Upper lobe of left lung (tissue), 6 donors: ENCODE results near the gene PPP6R2. TPM values are rescaled to one million over a fixed set of nuclear protein-coding genes. Genes with fewer than 3 reads are reported as not detected.

Source experiments
- ATAC-seq, 2 donors: fragments of 200-7000 bp; cut with Tn5 transposase; one replicate each; pipeline ENCODE4 v1.9.1; 2022; ENCODE audit warnings: mild to moderate bottlenecking in 2 of 2, moderate library complexity in 2 of 2; ENCODE audit not compliant: low FRiP score in 2 of 2
- DNase-seq, 2 donors: peaks; one replicate each; pipeline ENCODE4 v3.0.0-alpha.2; 2019 to 2020
- H3K27ac ChIP-seq, 4 donors: fragments of 200-600 bp; sonication (generic); one replicate each; pipeline ENCODE4 v1.5.1; 2016 to 2019
- H3K27me3 ChIP-seq, 4 donors: fragments of 200-600 bp; sonication (generic); one replicate each; pipeline ENCODE4 v1.5.1; 2017 to 2019
- H3K36me3 ChIP-seq, 4 donors: fragments of 200-600 bp; sonication (generic); one replicate each; pipeline ENCODE4 v1.5.1; 2016 to 2019
- H3K4me1 ChIP-seq, 4 donors: fragments of 200-600 bp; sonication (generic); one replicate each; pipeline ENCODE4 v1.5.1; 2018 to 2019
- H3K4me3 ChIP-seq, 4 donors: fragments of 200-600 bp; sonication (generic); one replicate each; pipeline ENCODE4 v1.5.1; 2017 to 2019; ENCODE audit warnings: mild to moderate bottlenecking in 2 of 4, moderate library complexity in 1 of 4
- H3K9me3 ChIP-seq, 4 donors: fragments of 200-600 bp; sonication (generic); one replicate each; pipeline ENCODE4 v1.5.1; 2018 to 2019
- EP300 ChIP-seq, 4 donors: sonication (generic); formaldehyde crosslinking; IDR thresholded peaks; one replicate each; pipeline ENCODE4 v1.5.1; 2017; ENCODE audit warnings: antibody characterized with exemption in 4 of 4, control low read depth in 2 of 4
- POLR2A ChIP-seq, 4 donors: fragments of 450-650 bp; IDR thresholded peaks; one replicate each; pipeline ENCODE4 v1.5.1; 2016 to 2017; ENCODE audit warnings: antibody characterized with exemption in 4 of 4, mild to moderate bottlenecking in 2 of 4
- POLR2AphosphoS5 ChIP-seq, 2 donors: sonication (generic); formaldehyde crosslinking; IDR thresholded peaks; one replicate each; pipeline ENCODE4 v1.5.1; 2017; ENCODE audit warnings: antibody characterized with exemption in 2 of 2
- WGBS, 2 donors: methylation state at CpG; one replicate each; pipeline ENCODE4 v1.1.5; 2017 to 2018; 5-methylcytosine and 5-hydroxymethylcytosine counted together
- total RNA-seq, 6 donors: library from RNA; depleted of rRNA in 4 of 6; stranded (reverse); fragments of >200 nt in 4 of 6; gene quantifications; one replicate each; pipeline versions ENCODE4 v1.1.0 to v1.2.1, GENCODE V29; 2016 to 2021
- TF ChIP-seq, protein P1 (sequence below), 6 experiments: fragments of 450-650 bp in 4 of 6; fragments of 200-600 bp in 2 of 6; sonication (generic) in 2 of 6; IDR thresholded peaks; one replicate each; pipeline ENCODE4 v1.5.1; 2016 to 2019; ENCODE audit warnings: antibody characterized with exemption in 6 of 6
- donor health status: DM: no; HTN: no; CAD: no; lungs with moderate emphysema.
- donor health status: DM: no; HTN: yes; CAD: no; lungs with severe emphysema.

The PPP6R2 gene
- total RNA-seq, 6 donors from 2014 or later, result 53.0 to 264 (median 63.8) TPM

DNA sequence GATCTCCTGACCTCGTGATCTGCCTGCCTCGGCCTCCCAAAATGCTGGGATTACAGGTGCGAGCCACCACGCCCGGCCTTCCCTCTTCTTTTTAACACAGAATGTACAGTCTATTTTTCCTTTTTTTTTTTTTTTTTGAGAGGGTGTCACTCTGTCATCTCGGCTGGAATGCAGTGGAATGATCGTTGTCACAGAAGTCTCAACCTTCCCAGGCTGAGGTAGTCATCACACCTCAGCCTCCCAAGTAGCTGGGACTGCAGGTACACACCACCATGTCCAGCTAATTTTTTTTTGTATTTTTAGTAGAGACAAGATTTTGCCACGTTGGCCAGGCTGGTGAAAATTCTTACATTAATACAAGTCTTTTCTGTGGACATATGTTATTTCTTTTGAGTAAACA lies 13.1 kb downstream of the PPP6R2 start:
- ATAC-seq (no peak), DNase-seq (no peak)
- H3K9me3 ChIP-seq, result no peaks in the 10 kb centered on the region
- H3K27ac ChIP-seq, result no peak overlapping the region
- 92 to 96% methylated on average over 8 of the region's 8 CpGs for WGBS, 2 donors
- no peak overlapping the region for H3K4me3 ChIP-seq
- TF ChIP-seq, protein P1, sequence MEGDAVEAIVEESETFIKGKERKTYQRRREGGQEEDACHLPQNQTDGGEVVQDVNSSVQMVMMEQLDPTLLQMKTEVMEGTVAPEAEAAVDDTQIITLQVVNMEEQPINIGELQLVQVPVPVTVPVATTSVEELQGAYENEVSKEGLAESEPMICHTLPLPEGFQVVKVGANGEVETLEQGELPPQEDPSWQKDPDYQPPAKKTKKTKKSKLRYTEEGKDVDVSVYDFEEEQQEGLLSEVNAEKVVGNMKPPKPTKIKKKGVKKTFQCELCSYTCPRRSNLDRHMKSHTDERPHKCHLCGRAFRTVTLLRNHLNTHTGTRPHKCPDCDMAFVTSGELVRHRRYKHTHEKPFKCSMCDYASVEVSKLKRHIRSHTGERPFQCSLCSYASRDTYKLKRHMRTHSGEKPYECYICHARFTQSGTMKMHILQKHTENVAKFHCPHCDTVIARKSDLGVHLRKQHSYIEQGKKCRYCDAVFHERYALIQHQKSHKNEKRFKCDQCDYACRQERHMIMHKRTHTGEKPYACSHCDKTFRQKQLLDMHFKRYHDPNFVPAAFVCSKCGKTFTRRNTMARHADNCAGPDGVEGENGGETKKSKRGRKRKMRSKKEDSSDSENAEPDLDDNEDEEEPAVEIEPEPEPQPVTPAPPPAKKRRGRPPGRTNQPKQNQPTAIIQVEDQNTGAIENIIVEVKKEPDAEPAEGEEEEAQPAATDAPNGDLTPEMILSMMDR (IDR thresholded peaks at IDR 0.05), result no peak
- TF ChIP-seq POLR2A (IDR thresholded peaks at IDR 0.05) (no peak), POLR2AphosphoS5 (IDR thresholded peaks at IDR 0.05) (no peak), EP300 (IDR thresholded peaks at IDR 0.05) (no peak)
- H3K36me3 ChIP-seq, result peaks cover 0 to 33% (median 11%) of the 10 kb centered on the region in 4 donors
- H3K4me1 ChIP-seq, result no peaks in the 10 kb centered on the region
- no peaks in the 10 kb centered on the region for H3K27me3 ChIP-seq

GRCh38 chr22:50357222-50357621 lies 14.1 kb downstream of the PPP6R2 start:
- ATAC-seq (no peak), DNase-seq (no peak)
- Histone ChIP-seq H3K4me1 (peaks cover 0 to under 1% (median 0%) of the 10 kb centered on the region in 4 donors), H3K27ac (no peak overlapping the region), H3K4me3 (no peak overlapping the region), H3K27me3 (no peaks in the 10 kb centered on the region), H3K36me3 (peaks cover 0 to 33% (median 8%) of the 10 kb centered on the region in 4 donors), H3K9me3 (no peaks in the 10 kb centered on the region)
- TF ChIP-seq, protein P1 (IDR thresholded peaks at IDR 0.05), result no peak
- TF ChIP-seq POLR2AphosphoS5 (IDR thresholded peaks at IDR 0.05), result no peak
- WGBS, 2 donors, result 88 to 92% methylated on average over 1 of the region's 1 CpG

GRCh38 chr22:50357756-50358155 lies 14.6 kb downstream of the PPP6R2 start:
- Histone ChIP-seq H3K36me3 (peaks cover 0 to 29% (median 5%) of the 10 kb centered on the region in 4 donors), H3K27me3 (no peaks in the 10 kb centered on the region), H3K9me3 (no peaks in the 10 kb centered on the region), H3K4me3 (no peak overlapping the region), H3K4me1 (peaks cover 0 to 5% (median 2%) of the 10 kb centered on the region in 4 donors), H3K27ac (no peak overlapping the region)
- TF ChIP-seq POLR2AphosphoS5 (IDR thresholded peaks at IDR 0.05) (no peak), EP300 (IDR thresholded peaks at IDR 0.05) (no peak), POLR2A (IDR thresholded peaks at IDR 0.05) (no peak)
- TF ChIP-seq, protein P1 (IDR thresholded peaks at IDR 0.05), result no peak
- WGBS, 2 donors, result 94 to 95% methylated on average over 10 of the region's 10 CpGs
- DNase-seq (no peak), ATAC-seq (no peak)

DNA sequence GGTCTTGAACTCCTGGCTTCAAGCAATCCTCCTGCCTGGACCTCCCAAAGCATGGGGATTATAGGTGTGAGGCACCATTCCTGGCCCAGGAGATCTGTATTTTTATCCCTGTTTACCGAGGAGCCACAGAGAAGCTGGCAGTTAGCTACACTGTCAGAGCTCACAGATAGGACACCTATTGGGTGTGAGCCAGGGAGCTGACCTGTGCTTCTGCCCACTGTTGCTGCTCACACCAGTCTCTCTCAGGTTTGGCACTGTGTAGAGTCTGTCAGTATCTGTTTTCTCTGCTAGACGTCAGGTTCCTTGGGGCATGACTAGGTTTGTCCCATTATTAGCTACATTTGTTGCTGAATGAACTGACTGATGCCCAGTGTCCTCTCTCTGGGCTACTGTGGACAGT lies 17.5 kb downstream of the PPP6R2 start:
- H3K4me3 ChIP-seq, result no peak overlapping the region
- H3K27me3 ChIP-seq, result no peaks in the 10 kb centered on the region
- no peak for DNase-seq
- no peak for TF ChIP-seq EP300 (IDR thresholded peaks at IDR 0.05)
- TF ChIP-seq, protein P1 (IDR thresholded peaks at IDR 0.05), result no peak
- TF ChIP-seq POLR2AphosphoS5 (IDR thresholded peaks at IDR 0.05), result no peak
- no peak for TF ChIP-seq POLR2A (IDR thresholded peaks at IDR 0.05)
- H3K4me1 ChIP-seq, result peaks cover 0 to 9% (median 4%) of the 10 kb centered on the region in 4 donors
- 88 to 95% methylated on average over 2 of the region's 2 CpGs for WGBS, 2 donors
- peaks cover 0 to 24% (median 3%) of the 10 kb centered on the region in 4 donors for H3K36me3 ChIP-seq
- H3K27ac ChIP-seq, result no peak overlapping the region
- no peaks in the 10 kb centered on the region for H3K9me3 ChIP-seq
- ATAC-seq, result no peak

- H3K27me3 ChIP-seq, result no peaks in the 10 kb centered on the region
Observed at GRCh38 chr22:50361222-50361621, 18.1 kb downstream of the PPP6R2 start.

More at GRCh38 chr22:50361222-50361621, 18.1 kb downstream of the PPP6R2 start:
- no peaks in the 10 kb centered on the region for H3K9me3 ChIP-seq
- H3K4me1 ChIP-seq, result peaks cover 0 to 15% (median 4%) of the 10 kb centered on the region in 4 donors
- no peak for ATAC-seq
- TF ChIP-seq EP300 (IDR thresholded peaks at IDR 0.05) (no peak), POLR2AphosphoS5 (IDR thresholded peaks at IDR 0.05) (no peak), POLR2A (IDR thresholded peaks at IDR 0.05) (no peak)
- TF ChIP-seq, protein P1 (IDR thresholded peaks at IDR 0.05), result no peak
- no peak overlapping the region for H3K27ac ChIP-seq
- H3K4me3 ChIP-seq, result no peak overlapping the region
- H3K36me3 ChIP-seq, result peaks cover 0 to 24% (median 3%) of the 10 kb centered on the region in 4 donors
- DNase-seq, result no peak
- 83 to 92% methylated on average over 5 of the region's 5 CpGs for WGBS, 2 donors
